Ectodermal cell (in vitro differentiated cells): ENCODE data around the gene AP3S2.

Experiments
- H3K27ac ChIP-seq: 2 replicates; pipeline ENCODE4 v1.7.0; 2013; ENCODE audit warnings: mild to moderate bottlenecking, low read depth, low read length; ENCODE audit not compliant: insufficient read depth, poor library complexity, severe bottlenecking
- H3K27me3 ChIP-seq: 2 replicates; pipeline ENCODE4 v1.7.0; 2013; ENCODE audit warnings: mild to moderate bottlenecking, low read length; ENCODE audit not compliant: insufficient read depth, control insufficient read depth, poor library complexity, severe bottlenecking
- H3K36me3 ChIP-seq: one replicate; pipeline ENCODE4 v1.7.0; 2013; ENCODE audit warnings: low read length; ENCODE audit not compliant: control insufficient read depth, insufficient read depth
- H3K4me1 ChIP-seq: one replicate; pipeline ENCODE4 v1.7.0; 2013; ENCODE audit warnings: low read length; ENCODE audit not compliant: control insufficient read depth, insufficient read depth
- H3K4me3 ChIP-seq: 2 replicates; pipeline ENCODE4 v1.7.0; 2013; ENCODE audit warnings: low read depth, low read length, control low read depth; ENCODE audit not compliant: insufficient read depth
- H3K9me3 ChIP-seq: 2 replicates; pipeline ENCODE4 v1.7.0; 2013; ENCODE audit warnings: mild to moderate bottlenecking, low read length, moderate library complexity; ENCODE audit not compliant: control insufficient read depth
- WGBS, 2 experiments: methylation state at CpG; one replicate each; pipeline ENCODE4 v1.1.7; 2013; ENCODE audit warnings: missing lambda C conversion rate in 2 of 2; 5-methylcytosine and 5-hydroxymethylcytosine counted together

The AP3S2 gene

GRCh38 chr15:89780601-89781000 lies 113.2 kb downstream of the AP3S2 start:
- Histone ChIP-seq H3K36me3 (no peaks in the 10 kb centered on the region), H3K9me3 (no peaks in the 10 kb centered on the region), H3K27me3 (peaks cover 34% of the 10 kb centered on the region), H3K27ac (no peak overlapping the region), H3K4me3 (no peak overlapping the region), H3K4me1 (no peaks in the 10 kb centered on the region)
- 92% methylated on average over 6 of the region's 6 CpGs for WGBS, 2 experiments
